NCI-H2081 treated with DMSO at 0.1 percent for 48 hours (cell line): Measurements from ENCODE around the gene UBE2O.
A peak's percentile ranks its signal among the peaks of the same experiment; 100 is the strongest.

Experiments used
- DNase-seq: peaks from one replicate; lab custom pipeline; 2025; lab: John Stamatoyannopoulos, UW

Gene UBE2O

GRCh38 chr17:76439314-76439928, 13.5 kb downstream of the UBE2O start:
- no peak for DNase-seq

- no peak for DNase-seq
These were observed 14.0 kb downstream of the UBE2O start for GRCh38 chr17:76438906-76439305.

GRCh38 chr17:76437467-76438402, 15.2 kb downstream of the UBE2O start:
- peak; percentile 47 for DNase-seq

- DNase-seq, result no peak
These were observed 17.2 kb downstream of the UBE2O start for GRCh38 chr17:76435751-76436150.

GRCh38 chr17:76434870-76435269, 18.1 kb downstream of the UBE2O start:
- no peak for DNase-seq

- DNase-seq, result no peak
These were observed 19.3 kb downstream of the UBE2O start for GRCh38 chr17:76433693-76434092.

- DNase-seq, result no peak
These were observed 20.1 kb downstream of the UBE2O start for GRCh38 chr17:76432712-76433336.

- no peak for DNase-seq
These were observed 20.9 kb downstream of the UBE2O start for GRCh38 chr17:76432004-76432403.

- no peak for DNase-seq
These were observed 21.4 kb downstream of the UBE2O start for GRCh38 chr17:76431509-76431908.

GRCh38 chr17:76428511-76428910, 24.4 kb downstream of the UBE2O start:
- no peak for DNase-seq

GRCh38 chr17:76427501-76428231, 25.3 kb downstream of the UBE2O start:
- no peak for DNase-seq

GRCh38 chr17:76426853-76427252, 26.1 kb downstream of the UBE2O start:
- DNase-seq, result no peak

GRCh38 chr17:76422860-76423259, 30.1 kb downstream of the UBE2O start:
- DNase-seq, result no peak

GRCh38 chr17:76422406-76422805, 30.5 kb downstream of the UBE2O start:
- DNase-seq, result no peak

GRCh38 chr17:76421044-76421407, 31.9 kb downstream of the UBE2O start:
- DNase-seq, result no peak

- DNase-seq, result no peak
These were observed 32.5 kb downstream of the UBE2O start for GRCh38 chr17:76420356-76421043.

GRCh38 chr17:76419576-76420260, 33.2 kb downstream of the UBE2O start:
- DNase-seq, result no peak

- DNase-seq, result no peak
These were observed 35.3 kb downstream of the UBE2O start for GRCh38 chr17:76417499-76418143.

GRCh38 chr17:76416899-76417298, 36.1 kb downstream of the UBE2O start:
- no peak for DNase-seq

GRCh38 chr17:76416457-76416856, 36.5 kb downstream of the UBE2O start:
- no peak for DNase-seq

GRCh38 chr17:76415786-76416185, 37.2 kb downstream of the UBE2O start:
- no peak for DNase-seq
